WTC11 (cell line): ENCODE data around the gene IGFBP7. TPM values are rescaled to one million over a fixed set of nuclear protein-coding genes. Genes with fewer than 3 reads are reported as not detected.

Experiments used
- ATAC-seq: fragments of 200-7000 bp; cut with Tn5 transposase; 2 replicates; pipeline ENCODE4 v1.10.0; 2021; ENCODE audit warnings: mild to moderate bottlenecking, moderate library complexity
- CTCF ChIA-PET: fragments of 300-600 bp; sonication (Branson Sonifier 250); formaldehyde crosslinking; loops from one replicate; lab custom pipeline; 2021; ENCODE audit warnings: antibody characterized with exemption; lab: Charles Lee
- POLR2A ChIA-PET: fragments of 350-600 bp; sonication (Branson Sonifier 250); formaldehyde crosslinking; loops from one replicate; lab custom pipeline; 2021; ENCODE audit warnings: antibody characterized with exemption; lab: Charles Lee
- DNase-seq: peaks from one replicate; pipeline ENCODE4 v3.0.0; 2021; ENCODE audit warnings: low spot score
- H3K27ac Mint-ChIP-seq: 2 replicates; pipeline ENCODE4 v1.8.0; 2021; ENCODE audit warnings: mixed read lengths
- H3K27me3 Mint-ChIP-seq: 2 replicates; pipeline ENCODE4 v1.8.0; 2021; ENCODE audit warnings: low read depth, mild to moderate bottlenecking, moderate library complexity, mixed read lengths
- H3K36me3 Mint-ChIP-seq: 2 replicates; pipeline ENCODE4 v1.8.0; 2021; ENCODE audit warnings: mixed read lengths
- H3K4me1 Mint-ChIP-seq: 2 replicates; pipeline ENCODE4 v1.8.0; 2022; ENCODE audit warnings: mixed read lengths
- H3K4me3 Mint-ChIP-seq: 2 replicates; pipeline ENCODE4 v1.8.0; 2021; ENCODE audit warnings: mild to moderate bottlenecking, moderate library complexity, mixed read lengths
- H3K9me3 Mint-ChIP-seq: 2 replicates; pipeline ENCODE4 v1.8.0; 2021; ENCODE audit warnings: mixed read lengths
- ATF1 ChIP-seq: sonication (generic); formaldehyde crosslinking; IDR thresholded peaks from 2 replicates; pipeline ENCODE4 v1.8.1; 2023; ENCODE audit warnings: mild to moderate bottlenecking, moderate library complexity, missing genetic modification reagents
- EMX1 ChIP-seq: fragments of 250-450 bp; sonication (Bioruptor Pico); IDR thresholded peaks from 2 replicates; pipeline ENCODE4 v1.8.0; 2021; ENCODE audit warnings: mild to moderate bottlenecking
- HMGA2 ChIP-seq: fragments of 250-450 bp; sonication (Bioruptor Pico); IDR thresholded peaks from 2 replicates; pipeline ENCODE4 v1.4.0; 2021; ENCODE audit warnings: mild to moderate bottlenecking, moderate library complexity
- JAZF1 ChIP-seq: fragments of 250-450 bp; sonication (Bioruptor Pico); IDR thresholded peaks from 2 replicates; pipeline ENCODE4 v1.9.0; 2021; ENCODE audit warnings: moderate library complexity, mild to moderate bottlenecking, inconsistent platforms
- MYBL2 ChIP-seq: sonication (generic); formaldehyde crosslinking; IDR thresholded peaks from 2 replicates; pipeline ENCODE4 v1.8.1; 2023; ENCODE audit warnings: mild to moderate bottlenecking, moderate library complexity, missing genetic modification reagents
- OVOL2 ChIP-seq: fragments of 250-450 bp; sonication (Bioruptor Pico); IDR thresholded peaks from 2 replicates; pipeline ENCODE4 v1.9.0; 2021; ENCODE audit warnings: mild to moderate bottlenecking, borderline replicate concordance
- ZNF232 ChIP-seq: sonication (generic); formaldehyde crosslinking; IDR thresholded peaks from 2 replicates; pipeline ENCODE4 v1.8.0; 2022; ENCODE audit warnings: mild to moderate bottlenecking, missing genetic modification reagents
- ZNF317 ChIP-seq: sonication (generic); formaldehyde crosslinking; IDR thresholded peaks from 2 replicates; pipeline ENCODE4 v1.8.1; 2023; ENCODE audit warnings: low read depth, mild to moderate bottlenecking, moderate library complexity, missing genetic modification reagents, borderline replicate concordance
- total RNA-seq: library from RNA; stranded (reverse); gene quantifications from 3 replicates; pipeline ENCODE4 v1.2.3, GENCODE V29; 2021
- TF ChIP-seq, protein P1 (sequence below): sonication (generic); formaldehyde crosslinking; IDR thresholded peaks from 2 replicates; pipeline ENCODE4 v1.8.1; 2022; ENCODE audit warnings: mild to moderate bottlenecking, missing genetic modification reagents, moderate library complexity, borderline replicate concordance
- TF ChIP-seq, protein P2 (sequence below): sonication (generic); formaldehyde crosslinking; IDR thresholded peaks from 2 replicates; pipeline ENCODE4 v1.8.0; 2023; ENCODE audit warnings: missing genetic modification reagents
- TF ChIP-seq, protein P3 (sequence below): sonication (generic); formaldehyde crosslinking; IDR thresholded peaks from 2 replicates; pipeline ENCODE4 v1.8.0; 2022; ENCODE audit warnings: mild to moderate bottlenecking, missing genetic modification reagents
- TF ChIP-seq, protein P4 (sequence below): fragments of 200-600 bp; IDR thresholded peaks from 2 replicates; pipeline ENCODE4 v1.8.0; 2022; ENCODE audit warnings: antibody characterized with exemption
- TF ChIP-seq, protein P5 (sequence below): sonication (generic); formaldehyde crosslinking; IDR thresholded peaks from 2 replicates; pipeline ENCODE4 v1.8.1; 2023; ENCODE audit warnings: mild to moderate bottlenecking, missing genetic modification reagents
- TF ChIP-seq, protein P6 (sequence below): fragments of 250-450 bp; sonication (Bioruptor Pico); IDR thresholded peaks from 2 replicates; pipeline ENCODE4 v1.9.0; 2021; ENCODE audit warnings: mild to moderate bottlenecking, borderline replicate concordance

The IGFBP7 gene
- total RNA-seq, 1 experiment from 2014 or later, result 1.4 TPM

DNA sequence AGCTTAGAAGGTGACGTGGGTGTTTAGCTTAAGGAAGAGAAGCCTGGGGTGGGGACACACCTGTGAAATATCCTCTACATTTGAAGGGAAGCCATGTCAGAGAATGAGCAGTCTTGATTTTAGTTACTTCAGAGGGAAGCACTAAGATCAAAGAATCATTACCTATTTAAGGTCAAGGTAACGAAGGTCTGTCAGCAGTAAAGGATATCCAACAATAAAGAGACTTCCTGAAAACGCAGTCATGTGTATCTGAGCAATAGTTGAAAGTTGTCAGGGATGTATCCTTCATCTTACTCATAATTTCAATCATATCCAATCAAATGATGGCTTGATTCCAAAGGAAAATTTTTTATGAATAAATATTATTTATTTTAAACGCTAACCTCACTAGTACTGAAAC is 33.5 kb downstream of the IGFBP7 start:
- ATAC-seq (no peak), DNase-seq (no peak)
- ChIA-PET POLR2A (no interaction called here), CTCF (interaction anchor here (1.1 kb wide), 1 partner anchor 86 kb away, joined by 3 read pairs; no protein-coding TSS in a partner anchor)
- Mint-ChIP-seq H3K27ac (no peak overlapping the region), H3K27me3 (no peaks in the 10 kb centered on the region), H3K4me3 (no peak overlapping the region), H3K9me3 (peaks cover 11% of the 10 kb centered on the region), H3K4me1 (peaks cover 37% of the 10 kb centered on the region), H3K36me3 (no peaks in the 10 kb centered on the region)
- TF ChIP-seq, protein P1, sequence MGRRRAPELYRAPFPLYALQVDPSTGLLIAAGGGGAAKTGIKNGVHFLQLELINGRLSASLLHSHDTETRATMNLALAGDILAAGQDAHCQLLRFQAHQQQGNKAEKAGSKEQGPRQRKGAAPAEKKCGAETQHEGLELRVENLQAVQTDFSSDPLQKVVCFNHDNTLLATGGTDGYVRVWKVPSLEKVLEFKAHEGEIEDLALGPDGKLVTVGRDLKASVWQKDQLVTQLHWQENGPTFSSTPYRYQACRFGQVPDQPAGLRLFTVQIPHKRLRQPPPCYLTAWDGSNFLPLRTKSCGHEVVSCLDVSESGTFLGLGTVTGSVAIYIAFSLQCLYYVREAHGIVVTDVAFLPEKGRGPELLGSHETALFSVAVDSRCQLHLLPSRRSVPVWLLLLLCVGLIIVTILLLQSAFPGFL (CRISPR knock-in tag), result no peak
- TF ChIP-seq HMGA2 (CRISPR knock-in tag) (no peak), ZNF317 (CRISPR knock-in tag) (no peak), OVOL2 (CRISPR knock-in tag) (no peak), JAZF1 (no peak), ZNF232 (CRISPR knock-in tag) (no peak), EMX1 (CRISPR knock-in tag) (no peak), MYBL2 (CRISPR knock-in tag) (no peak)
- TF ChIP-seq, protein P2, sequence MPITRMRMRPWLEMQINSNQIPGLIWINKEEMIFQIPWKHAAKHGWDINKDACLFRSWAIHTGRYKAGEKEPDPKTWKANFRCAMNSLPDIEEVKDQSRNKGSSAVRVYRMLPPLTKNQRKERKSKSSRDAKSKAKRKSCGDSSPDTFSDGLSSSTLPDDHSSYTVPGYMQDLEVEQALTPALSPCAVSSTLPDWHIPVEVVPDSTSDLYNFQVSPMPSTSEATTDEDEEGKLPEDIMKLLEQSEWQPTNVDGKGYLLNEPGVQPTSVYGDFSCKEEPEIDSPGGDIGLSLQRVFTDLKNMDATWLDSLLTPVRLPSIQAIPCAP (CRISPR knock-in tag), result no peak
- TF ChIP-seq, protein P3, sequence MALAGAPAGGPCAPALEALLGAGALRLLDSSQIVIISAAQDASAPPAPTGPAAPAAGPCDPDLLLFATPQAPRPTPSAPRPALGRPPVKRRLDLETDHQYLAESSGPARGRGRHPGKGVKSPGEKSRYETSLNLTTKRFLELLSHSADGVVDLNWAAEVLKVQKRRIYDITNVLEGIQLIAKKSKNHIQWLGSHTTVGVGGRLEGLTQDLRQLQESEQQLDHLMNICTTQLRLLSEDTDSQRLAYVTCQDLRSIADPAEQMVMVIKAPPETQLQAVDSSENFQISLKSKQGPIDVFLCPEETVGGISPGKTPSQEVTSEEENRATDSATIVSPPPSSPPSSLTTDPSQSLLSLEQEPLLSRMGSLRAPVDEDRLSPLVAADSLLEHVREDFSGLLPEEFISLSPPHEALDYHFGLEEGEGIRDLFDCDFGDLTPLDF, result no peak
- TF ChIP-seq, protein P4, sequence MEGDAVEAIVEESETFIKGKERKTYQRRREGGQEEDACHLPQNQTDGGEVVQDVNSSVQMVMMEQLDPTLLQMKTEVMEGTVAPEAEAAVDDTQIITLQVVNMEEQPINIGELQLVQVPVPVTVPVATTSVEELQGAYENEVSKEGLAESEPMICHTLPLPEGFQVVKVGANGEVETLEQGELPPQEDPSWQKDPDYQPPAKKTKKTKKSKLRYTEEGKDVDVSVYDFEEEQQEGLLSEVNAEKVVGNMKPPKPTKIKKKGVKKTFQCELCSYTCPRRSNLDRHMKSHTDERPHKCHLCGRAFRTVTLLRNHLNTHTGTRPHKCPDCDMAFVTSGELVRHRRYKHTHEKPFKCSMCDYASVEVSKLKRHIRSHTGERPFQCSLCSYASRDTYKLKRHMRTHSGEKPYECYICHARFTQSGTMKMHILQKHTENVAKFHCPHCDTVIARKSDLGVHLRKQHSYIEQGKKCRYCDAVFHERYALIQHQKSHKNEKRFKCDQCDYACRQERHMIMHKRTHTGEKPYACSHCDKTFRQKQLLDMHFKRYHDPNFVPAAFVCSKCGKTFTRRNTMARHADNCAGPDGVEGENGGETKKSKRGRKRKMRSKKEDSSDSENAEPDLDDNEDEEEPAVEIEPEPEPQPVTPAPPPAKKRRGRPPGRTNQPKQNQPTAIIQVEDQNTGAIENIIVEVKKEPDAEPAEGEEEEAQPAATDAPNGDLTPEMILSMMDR, result no peak

DNA sequence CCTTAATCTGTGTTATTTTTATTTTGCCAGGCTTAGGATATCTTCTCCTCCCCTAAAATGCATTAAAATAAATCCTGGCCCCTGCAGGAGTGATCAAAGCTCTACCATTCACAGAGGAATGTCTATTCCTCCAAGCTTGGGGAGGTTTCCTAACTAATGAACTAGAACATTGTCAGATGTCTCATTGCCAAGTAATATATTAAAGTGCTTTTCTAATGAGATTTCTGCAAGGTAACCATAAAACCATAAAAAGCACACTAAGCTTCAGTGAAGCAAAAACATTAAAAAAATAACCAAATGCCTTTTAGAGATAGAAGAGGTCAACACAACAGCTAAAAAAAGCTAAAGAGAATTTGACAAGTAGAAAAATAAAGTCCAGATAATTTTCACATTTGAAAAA is 34.8 kb downstream of the IGFBP7 start:
- no peak for DNase-seq
- POLR2A ChIA-PET, result no interaction called here
- ATAC-seq, result no peak
- Mint-ChIP-seq H3K27me3 (no peaks in the 10 kb centered on the region), H3K36me3 (no peaks in the 10 kb centered on the region), H3K27ac (no peak overlapping the region), H3K4me1 (peaks cover 34% of the 10 kb centered on the region), H3K4me3 (no peak overlapping the region), H3K9me3 (peaks cover 4% of the 10 kb centered on the region; the same call in 1 of the 2 replicates)
- no peak for TF ChIP-seq OVOL2 (CRISPR knock-in tag)
- TF ChIP-seq, protein P5, sequence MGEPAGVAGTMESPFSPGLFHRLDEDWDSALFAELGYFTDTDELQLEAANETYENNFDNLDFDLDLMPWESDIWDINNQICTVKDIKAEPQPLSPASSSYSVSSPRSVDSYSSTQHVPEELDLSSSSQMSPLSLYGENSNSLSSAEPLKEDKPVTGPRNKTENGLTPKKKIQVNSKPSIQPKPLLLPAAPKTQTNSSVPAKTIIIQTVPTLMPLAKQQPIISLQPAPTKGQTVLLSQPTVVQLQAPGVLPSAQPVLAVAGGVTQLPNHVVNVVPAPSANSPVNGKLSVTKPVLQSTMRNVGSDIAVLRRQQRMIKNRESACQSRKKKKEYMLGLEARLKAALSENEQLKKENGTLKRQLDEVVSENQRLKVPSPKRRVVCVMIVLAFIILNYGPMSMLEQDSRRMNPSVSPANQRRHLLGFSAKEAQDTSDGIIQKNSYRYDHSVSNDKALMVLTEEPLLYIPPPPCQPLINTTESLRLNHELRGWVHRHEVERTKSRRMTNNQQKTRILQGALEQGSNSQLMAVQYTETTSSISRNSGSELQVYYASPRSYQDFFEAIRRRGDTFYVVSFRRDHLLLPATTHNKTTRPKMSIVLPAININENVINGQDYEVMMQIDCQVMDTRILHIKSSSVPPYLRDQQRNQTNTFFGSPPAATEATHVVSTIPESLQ (CRISPR knock-in tag), result no peak
- TF ChIP-seq, protein P6, sequence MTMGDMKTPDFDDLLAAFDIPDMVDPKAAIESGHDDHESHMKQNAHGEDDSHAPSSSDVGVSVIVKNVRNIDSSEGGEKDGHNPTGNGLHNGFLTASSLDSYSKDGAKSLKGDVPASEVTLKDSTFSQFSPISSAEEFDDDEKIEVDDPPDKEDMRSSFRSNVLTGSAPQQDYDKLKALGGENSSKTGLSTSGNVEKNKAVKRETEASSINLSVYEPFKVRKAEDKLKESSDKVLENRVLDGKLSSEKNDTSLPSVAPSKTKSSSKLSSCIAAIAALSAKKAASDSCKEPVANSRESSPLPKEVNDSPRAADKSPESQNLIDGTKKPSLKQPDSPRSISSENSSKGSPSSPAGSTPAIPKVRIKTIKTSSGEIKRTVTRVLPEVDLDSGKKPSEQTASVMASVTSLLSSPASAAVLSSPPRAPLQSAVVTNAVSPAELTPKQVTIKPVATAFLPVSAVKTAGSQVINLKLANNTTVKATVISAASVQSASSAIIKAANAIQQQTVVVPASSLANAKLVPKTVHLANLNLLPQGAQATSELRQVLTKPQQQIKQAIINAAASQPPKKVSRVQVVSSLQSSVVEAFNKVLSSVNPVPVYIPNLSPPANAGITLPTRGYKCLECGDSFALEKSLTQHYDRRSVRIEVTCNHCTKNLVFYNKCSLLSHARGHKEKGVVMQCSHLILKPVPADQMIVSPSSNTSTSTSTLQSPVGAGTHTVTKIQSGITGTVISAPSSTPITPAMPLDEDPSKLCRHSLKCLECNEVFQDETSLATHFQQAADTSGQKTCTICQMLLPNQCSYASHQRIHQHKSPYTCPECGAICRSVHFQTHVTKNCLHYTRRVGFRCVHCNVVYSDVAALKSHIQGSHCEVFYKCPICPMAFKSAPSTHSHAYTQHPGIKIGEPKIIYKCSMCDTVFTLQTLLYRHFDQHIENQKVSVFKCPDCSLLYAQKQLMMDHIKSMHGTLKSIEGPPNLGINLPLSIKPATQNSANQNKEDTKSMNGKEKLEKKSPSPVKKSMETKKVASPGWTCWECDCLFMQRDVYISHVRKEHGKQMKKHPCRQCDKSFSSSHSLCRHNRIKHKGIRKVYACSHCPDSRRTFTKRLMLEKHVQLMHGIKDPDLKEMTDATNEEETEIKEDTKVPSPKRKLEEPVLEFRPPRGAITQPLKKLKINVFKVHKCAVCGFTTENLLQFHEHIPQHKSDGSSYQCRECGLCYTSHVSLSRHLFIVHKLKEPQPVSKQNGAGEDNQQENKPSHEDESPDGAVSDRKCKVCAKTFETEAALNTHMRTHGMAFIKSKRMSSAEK (CRISPR knock-in tag), result no peak
- TF ChIP-seq ATF1, result no peak
- CTCF ChIA-PET, result interaction anchor here (0.9 to 1.6 kb wide), 2 partner anchors 37 to 116 kb away, joined by 3 to 5 read pairs; no protein-coding TSS in a partner anchor
